Epithelial cell of esophagus (primary cell): ENCODE measurements around the gene MID2.

Experiments used
- DNase-seq: peaks from one replicate; pipeline ENCODE4 v3.0.0; 2010; ENCODE audit warnings: low read depth
- H3K4me3 ChIP-seq: 2 replicates; pipeline ENCODE4 v1.5.1; 2011; ENCODE audit warnings: mild to moderate bottlenecking, low read length, control low read depth
- CTCF ChIP-seq: IDR thresholded peaks from 2 replicates; pipeline ENCODE4 v1.5.1; 2011; ENCODE audit warnings: low read depth, mild to moderate bottlenecking, low read length, control low read depth, inconsistent platforms; ENCODE audit not compliant: insufficient read depth; ENCODE audit errors: missing control alignments

MID2 gene

DNA sequence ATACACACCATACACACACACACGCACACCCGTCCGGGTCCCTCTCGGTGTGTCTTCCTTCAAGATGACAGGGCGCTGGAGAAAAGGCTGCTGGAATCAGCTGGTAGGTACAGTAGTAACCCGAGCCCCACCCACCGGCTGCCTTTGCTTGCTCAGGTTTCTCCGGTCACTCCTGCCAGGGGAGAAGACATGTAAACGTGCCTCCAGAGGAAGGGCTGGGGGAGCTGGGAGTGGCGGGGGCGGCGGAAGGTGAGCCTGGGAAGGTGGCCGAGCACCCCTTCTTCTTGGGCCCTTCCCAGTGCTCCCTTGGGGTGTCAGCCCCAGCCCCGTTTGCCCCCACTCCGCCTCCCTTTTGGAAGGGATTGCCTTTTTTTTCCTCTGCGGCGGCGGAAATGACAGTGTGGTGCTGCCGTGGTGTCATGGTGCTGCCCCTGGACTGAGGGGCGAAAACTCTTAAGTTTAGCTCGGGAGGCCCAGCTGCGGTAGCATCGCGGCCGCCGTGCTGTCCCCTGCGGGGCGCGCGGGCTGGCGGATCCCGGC lies at the start of gene MID2:
Gene MID2, plus strand, starts transcription at position 169 of the 540 bp plus-strand sequence. CDS start 561 bp downstream, outside the sequence.
- TF ChIP-seq CTCF = no peak
- peak within 1 kb of the TSS; percentile 50 for H3K4me3 ChIP-seq
- peak; percentile 78 for DNase-seq

DNA sequence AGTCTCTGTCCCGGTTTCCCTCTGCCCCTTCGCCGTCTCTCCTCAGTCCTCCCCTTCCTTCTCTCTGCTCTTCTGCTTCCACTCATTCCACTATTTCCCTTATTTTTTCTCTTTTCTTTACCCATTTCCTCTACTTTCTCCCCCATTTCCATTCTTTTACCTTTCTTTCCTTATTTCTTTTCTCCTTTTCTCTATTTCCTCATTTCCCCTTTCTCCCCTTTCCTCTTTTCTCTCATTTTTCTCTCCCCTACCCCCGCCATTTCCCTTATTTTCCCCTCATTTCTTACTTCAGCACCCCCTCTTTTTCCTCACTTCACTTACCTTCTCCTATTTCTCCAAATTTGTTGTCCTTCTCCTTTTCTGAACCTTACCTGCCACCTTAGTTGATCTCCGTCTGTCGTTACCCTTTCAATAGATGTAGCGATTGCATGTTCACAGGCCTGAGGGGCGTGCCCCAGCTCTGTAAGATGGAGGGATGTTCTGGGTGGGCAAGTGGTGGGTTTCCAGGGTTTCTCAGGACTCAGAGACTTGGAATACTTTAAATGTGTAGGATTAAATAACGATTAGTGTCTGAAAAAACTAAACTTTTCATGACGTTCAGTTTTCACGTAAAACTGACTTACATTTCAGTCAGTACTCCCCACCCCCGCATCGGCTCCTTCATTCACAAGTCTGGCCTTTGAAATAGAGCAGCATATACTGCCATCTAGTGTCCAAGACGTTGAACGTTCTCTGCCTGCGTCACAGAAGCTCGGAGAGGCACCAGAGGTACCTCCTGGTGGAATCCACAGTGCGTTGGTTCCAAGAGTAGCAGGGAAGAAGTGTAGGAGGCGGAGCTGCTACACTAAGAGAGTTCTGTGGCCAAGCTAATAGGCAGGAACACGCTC lies 48.8 kb upstream of the MID2 start:
- peak; percentile 61 for TF ChIP-seq CTCF
- H3K4me3 ChIP-seq = peak overlapping the region; percentile 56
- DNase-seq = peak; percentile 90

- H3K4me3 ChIP-seq = peak within 1 kb of the TSS; percentile 56
- no peak for DNase-seq
- no peak for TF ChIP-seq CTCF
Observed at GRCh38 chrX:107777536-107777832, 48.2 kb upstream of the MID2 start, which contains the start of gene NCBP2L. Gene NCBP2L (plus strand): TSS chrX:107777733. CDS start chrX:107794221, 16,488 bp downstream.

DNA sequence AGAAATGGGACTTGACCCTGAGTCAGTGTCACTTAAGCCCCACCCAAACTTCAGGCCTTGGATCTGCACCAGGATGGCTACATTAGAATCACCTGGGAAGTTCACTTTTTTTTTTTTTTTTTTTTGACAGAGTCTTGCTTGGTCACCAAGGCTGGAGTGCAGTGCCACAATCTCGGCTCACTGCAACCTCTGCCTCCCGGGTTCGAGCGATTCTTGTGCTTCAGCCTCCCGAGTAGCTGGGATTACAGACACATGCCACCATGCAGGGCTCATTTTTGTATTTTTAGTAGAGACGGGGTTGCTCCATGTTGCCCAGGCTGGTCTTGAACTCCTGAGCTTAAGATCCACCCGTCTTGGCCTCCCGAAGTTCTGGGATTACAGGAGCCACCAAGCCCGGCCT lies 45.1 kb upstream of the MID2 start:
- no peak for DNase-seq
- H3K4me3 ChIP-seq = no peak overlapping the region
- no peak for TF ChIP-seq CTCF

- no peak for DNase-seq
- H3K4me3 ChIP-seq = no peak overlapping the region
- no peak for TF ChIP-seq CTCF
Observed at GRCh38 chrX:107787827-107788226, 37.8 kb upstream of the MID2 start.

DNA sequence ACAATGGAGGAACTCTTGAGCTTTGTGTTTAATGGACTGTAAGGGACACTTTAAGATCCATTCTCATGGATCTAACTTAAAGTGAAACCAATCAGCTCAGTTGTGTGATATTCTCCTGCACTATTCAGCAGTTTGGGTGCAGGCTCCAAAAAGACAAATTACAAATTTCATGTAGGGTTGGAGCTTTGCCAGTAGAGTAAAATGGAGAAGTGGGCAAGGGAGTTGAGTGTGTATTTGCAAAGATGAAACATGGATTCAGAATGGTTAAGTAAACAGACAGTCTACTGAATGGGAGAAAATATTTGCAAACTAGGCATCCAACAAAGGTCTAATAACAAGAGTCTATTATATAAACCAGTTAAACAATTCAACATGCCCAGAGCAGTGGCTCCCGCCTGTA lies 21.2 kb upstream of the MID2 start:
- H3K4me3 ChIP-seq = no peak overlapping the region
- no peak for TF ChIP-seq CTCF
- no peak for DNase-seq
